Heart left ventricle (tissue), 16 donors: ENCODE measurements around the gene KCNN3. TPM values are rescaled to one million over a fixed set of nuclear protein-coding genes. Genes with fewer than 3 reads are reported as not detected.

Source experiments
- ATAC-seq, 4 donors: fragments of 200-7000 bp; cut with Tn5 transposase; one replicate each; pipeline ENCODE4 v1.9.1; 2020 to 2022; ENCODE audit warnings: moderate library complexity in 4 of 4, mild to moderate bottlenecking in 3 of 4, moderate number of reproducible peaks in 1 of 4
- DNase-seq, 5 donors: peaks; one replicate each; pipeline ENCODE4 v3.0.0-alpha.2; 2020
- H3K27ac ChIP-seq, 12 donors: fragments of 200-600 bp; sonication (generic) in 4 of 12; one replicate each; pipeline versions ENCODE4 v1.5.0 to v1.8.0; 2016 to 2022; ENCODE audit warnings: mild to moderate bottlenecking in 2 of 12
- H3K27me3 ChIP-seq, 9 donors: fragments of 200-600 bp; sonication (generic) in 2 of 9; one replicate each; pipeline versions ENCODE4 v1.5.1 to v1.8.0; 2016 to 2022; ENCODE audit warnings: mild to moderate bottlenecking in 3 of 9
- H3K36me3 ChIP-seq, 9 donors: fragments of 200-600 bp; sonication (generic) in 2 of 9; one replicate each; pipeline versions ENCODE4 v1.5.0 to v1.8.0; 2018 to 2022; ENCODE audit warnings: mild to moderate bottlenecking in 2 of 9
- H3K4me1 ChIP-seq, 12 donors: fragments of 200-600 bp; sonication (generic) in 4 of 12; one replicate each; pipeline versions ENCODE4 v1.5.0 to v1.8.0; 2016 to 2022; ENCODE audit warnings: mild to moderate bottlenecking in 3 of 12
- H3K4me3 ChIP-seq, 12 donors: fragments of 200-600 bp; sonication (generic) in 4 of 12; one replicate each; pipeline versions ENCODE4 v1.5.0 to v1.8.0; 2017 to 2022; ENCODE audit warnings: mild to moderate bottlenecking in 9 of 12, moderate library complexity in 4 of 12
- H3K9me3 ChIP-seq, 12 donors: fragments of 200-600 bp; sonication (generic) in 4 of 12; one replicate each; pipeline versions ENCODE4 v1.5.0 to v1.8.0; 2016 to 2022; ENCODE audit warnings: mild to moderate bottlenecking in 1 of 12
- POLR2A ChIP-seq, 2 donors: fragments of 450-650 bp; IDR thresholded peaks; one replicate each; pipeline ENCODE4 v1.6.1; 2017; ENCODE audit warnings: antibody characterized with exemption in 2 of 2, mild to moderate bottlenecking in 2 of 2, moderate library complexity in 2 of 2
- WGBS, 4 donors: extraction: QIAGEN DNeasy Blood & Tissue Kit in 2 of 4; methylation state at CpG; one replicate each; pipeline versions ENCODE4 v1.1.5 to v1.1.7; 2013 to 2018; 5-methylcytosine and 5-hydroxymethylcytosine counted together
- intact Hi-C, 10 donors: fragments of 100-400 bp; cut with DNase I; formaldehyde crosslinking; loops; one replicate each; pipeline versions ENCODE4 v1.11.1 to v1.14.2; 2022
- polyA plus RNA-seq, 2 donors: library from polyadenylated mRNA; stranded (reverse); fragments of 200-250 nt; gene quantifications; one replicate each; pipeline ENCODE4 v1.2.3, GENCODE V29; 2013
- total RNA-seq, 9 donors: library from RNA; depleted of rRNA in 2 of 9; stranded (reverse); fragments of >200 nt in 2 of 9; fragmentation: NEBNext Ultra II Directional in 3 of 9; extraction: Animal tissue kit (Norgen Biotek cat#: 25700) in 3 of 9; gene quantifications; one replicate each; pipeline versions ENCODE4 v1.1.0 to v1.2.4, GENCODE V29; 2016 to 2023
- TF ChIP-seq, protein P1 (sequence below), 12 donors: fragments of 200-600 bp; sonication (generic) in 4 of 12; IDR thresholded peaks; one replicate each; pipeline versions ENCODE4 v1.5.0 to v1.8.0; 2018 to 2022; ENCODE audit warnings: antibody characterized with exemption in 12 of 12, mild to moderate bottlenecking in 5 of 12
- donor health status: ischemic (EF 13 %, LVEDD 7.1; RV severe dilation, severe dysfunction).
- donor health status: healthy with polysubstance abuse.
- donor health status: DM: no; HTN: yes; CAD: no.
- donor health status: DM: no; HTN: no; CAD: no.
- donor health status: ischemic (EF 25% LVEDD 6.9; RV normal size, moderate dysfunction).
- donor health status: ischemic (EF 25% LVEDD 5.7; RV mildly dilated, moderate dysfunction).
- donor health status: healthy.
- donor health status: DM: yes; HTN: yes; CAD: no.
- donor health status: ischemic (EF 35%, LVEDD 5.7; RV mildly dilated, moderate dysfunction).
- donor health status: nonischemic (EF 11% LVEDD 7.7; RV severe dilation, severe dysfunction).
- donor health status: DM: yes; HTN: yes; CAD: no.
- donor health status: PGD.
- donor health status: ischemic (EF 29% LVEDD 5.4; RV normal size, mild dysfunction).
- donor health status: nonischemic (EF 23%, LVEDD 6.1; RV moderate dilation, normal function).

KCNN3 gene
- total and polyA plus RNA-seq, 11 donors: 0.42 to 4.6 (median 2.2) TPM

DNA sequence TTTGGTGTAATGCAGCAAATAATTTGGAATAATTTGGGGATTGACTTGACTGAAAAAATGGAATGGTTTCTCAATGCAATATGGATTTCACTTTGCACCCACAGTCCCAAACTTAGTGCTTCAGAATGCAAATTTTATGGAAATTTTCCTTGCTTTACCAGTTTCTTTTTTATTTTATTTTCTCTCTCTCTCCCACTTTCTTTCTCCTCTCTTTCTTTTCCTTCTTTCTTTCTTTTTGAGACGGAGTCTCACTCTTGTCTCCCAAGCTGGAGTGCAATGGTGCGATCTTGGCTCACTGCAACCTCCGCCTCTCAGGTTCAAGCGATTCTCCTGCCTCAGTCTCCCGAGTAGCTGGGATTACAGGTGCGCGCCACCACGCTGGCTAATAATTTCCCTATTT, 110.3 kb downstream of the KCNN3 start:
- TF ChIP-seq, protein P1, sequence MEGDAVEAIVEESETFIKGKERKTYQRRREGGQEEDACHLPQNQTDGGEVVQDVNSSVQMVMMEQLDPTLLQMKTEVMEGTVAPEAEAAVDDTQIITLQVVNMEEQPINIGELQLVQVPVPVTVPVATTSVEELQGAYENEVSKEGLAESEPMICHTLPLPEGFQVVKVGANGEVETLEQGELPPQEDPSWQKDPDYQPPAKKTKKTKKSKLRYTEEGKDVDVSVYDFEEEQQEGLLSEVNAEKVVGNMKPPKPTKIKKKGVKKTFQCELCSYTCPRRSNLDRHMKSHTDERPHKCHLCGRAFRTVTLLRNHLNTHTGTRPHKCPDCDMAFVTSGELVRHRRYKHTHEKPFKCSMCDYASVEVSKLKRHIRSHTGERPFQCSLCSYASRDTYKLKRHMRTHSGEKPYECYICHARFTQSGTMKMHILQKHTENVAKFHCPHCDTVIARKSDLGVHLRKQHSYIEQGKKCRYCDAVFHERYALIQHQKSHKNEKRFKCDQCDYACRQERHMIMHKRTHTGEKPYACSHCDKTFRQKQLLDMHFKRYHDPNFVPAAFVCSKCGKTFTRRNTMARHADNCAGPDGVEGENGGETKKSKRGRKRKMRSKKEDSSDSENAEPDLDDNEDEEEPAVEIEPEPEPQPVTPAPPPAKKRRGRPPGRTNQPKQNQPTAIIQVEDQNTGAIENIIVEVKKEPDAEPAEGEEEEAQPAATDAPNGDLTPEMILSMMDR (IDR thresholded peaks at IDR 0.05): no peak
- TF ChIP-seq POLR2A (IDR thresholded peaks at IDR 0.05): no peak
- intact Hi-C loops: loop anchor here in 8 of 10 donors (2.0 to 10.0 kb wide), 10 partner anchors 87 to 202 kb away; partner anchors contain the start of genes CHRNB2 (in 2 of the 8), KCNN3 (in 1 of the 8) and UBE2Q1 (in 1 of the 8)

DNA sequence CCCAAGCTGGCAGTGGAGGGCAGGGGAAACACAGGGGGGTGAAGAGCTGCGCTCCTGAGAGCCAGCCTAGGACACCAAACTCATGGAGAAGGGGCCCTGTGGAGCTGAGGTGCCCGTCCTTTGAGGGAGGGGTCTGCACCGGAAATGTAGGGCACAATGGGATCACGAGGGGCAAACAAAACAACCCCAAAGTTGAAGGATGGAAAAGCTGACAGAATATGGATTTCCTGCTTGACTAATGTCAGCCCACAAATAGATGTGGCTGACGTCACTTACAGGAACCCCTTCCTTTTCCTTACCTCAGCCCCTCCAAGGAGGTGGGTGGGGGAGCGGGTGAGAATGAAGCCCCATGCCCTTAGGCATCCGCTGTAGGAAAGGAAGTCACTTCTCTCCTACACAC, 110.9 kb downstream of the KCNN3 start:
- TF ChIP-seq, protein P1 (IDR thresholded peaks at IDR 0.05): no peak
- no peak for TF ChIP-seq POLR2A (IDR thresholded peaks at IDR 0.05)

More for the DNA sequence above, 110.3 kb downstream of the KCNN3 start:
- H3K27ac ChIP-seq: peak overlapping the region in 3 of 12 donors; percentile 20 to 57 (median 49)
- peaks cover 0 to 29% (median 17%) of the 10 kb centered on the region in 12 donors for H3K4me1 ChIP-seq
- no peak overlapping the region for H3K4me3 ChIP-seq
- H3K9me3 ChIP-seq: no peaks in the 10 kb centered on the region
- 95 to 97% (median 96%) methylated on average over 8 of the region's 8 CpGs for WGBS, 4 donors
- no peak for DNase-seq
- ATAC-seq: no peak
- H3K36me3 ChIP-seq: no peaks in the 10 kb centered on the region
- peaks cover 0 to 33% (median 0%) of the 10 kb centered on the region in 9 donors for H3K27me3 ChIP-seq

DNA sequence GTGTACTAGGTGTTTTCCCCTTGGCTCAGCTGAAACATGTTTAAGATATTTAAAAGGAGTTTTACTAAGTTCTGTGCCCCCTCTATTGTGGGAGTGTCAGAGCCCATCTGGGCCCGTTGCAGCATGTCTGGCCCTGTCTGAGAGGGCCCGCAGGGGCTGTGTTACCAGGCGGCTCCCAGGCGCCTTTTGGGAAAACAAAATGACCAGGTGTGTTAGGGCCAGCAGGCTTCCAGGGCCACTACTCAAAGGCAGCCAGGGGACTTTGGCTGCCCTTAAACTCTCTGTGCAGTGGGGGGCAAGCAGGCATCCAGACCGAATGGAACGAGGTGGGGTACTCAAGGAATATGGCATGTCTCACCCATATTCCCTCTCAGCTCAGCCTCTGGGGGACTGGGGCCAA, 111.7 kb downstream of the KCNN3 start:
- Histone ChIP-seq H3K4me1 (peaks cover 0 to 29% (median 17%) of the 10 kb centered on the region in 12 donors), H3K36me3 (no peaks in the 10 kb centered on the region), H3K27ac (no peak overlapping the region), H3K27me3 (peaks cover 0 to 27% (median 0%) of the 10 kb centered on the region in 9 donors), H3K4me3 (no peak overlapping the region), H3K9me3 (peaks cover 0 to 3% (median 0%) of the 10 kb centered on the region in 12 donors)
- TF ChIP-seq, protein P1 (IDR thresholded peaks at IDR 0.05): no peak
- TF ChIP-seq POLR2A (IDR thresholded peaks at IDR 0.05): no peak
- 87 to 98% (median 93%) methylated on average over 6 of the region's 6 CpGs for WGBS, 4 donors
- intact Hi-C loops: loop anchor here in 6 of 10 donors (5.0 to 10.0 kb wide), 6 partner anchors 86 to 201 kb away; partner anchors contain the start of genes CHRNB2 (in 1 of the 6), KCNN3 (in 1 of the 6) and UBE2Q1 (in 1 of the 6)
- ATAC-seq (no peak), DNase-seq (no peak)

More for the DNA sequence above, 110.9 kb downstream of the KCNN3 start:
- WGBS, 4 donors: 64 to 71% (median 68%) methylated on average over 7 of the region's 7 CpGs
- H3K27me3 ChIP-seq: peaks cover 0 to 32% (median 0%) of the 10 kb centered on the region in 9 donors
- H3K4me3 ChIP-seq: no peak overlapping the region
- peak overlapping the region in 4 of 12 donors; percentile 47 to 67 (median 60) for H3K27ac ChIP-seq
- ATAC-seq (peak in 2 of 4 donors; percentile 34 to 90), DNase-seq (peak in 2 of 5 donors; percentile 36 to 46)
- peaks cover 0 to 3% (median 0%) of the 10 kb centered on the region in 12 donors for H3K9me3 ChIP-seq
- H3K4me1 ChIP-seq: peaks cover 0 to 29% (median 17%) of the 10 kb centered on the region in 12 donors
- intact Hi-C loops: loop anchor here in 6 of 10 donors (5.0 to 10.0 kb wide), 6 partner anchors 87 to 202 kb away; partner anchors contain the start of genes CHRNB2 (in 1 of the 6), KCNN3 (in 1 of the 6) and UBE2Q1 (in 1 of the 6)
- no peaks in the 10 kb centered on the region for H3K36me3 ChIP-seq

DNA sequence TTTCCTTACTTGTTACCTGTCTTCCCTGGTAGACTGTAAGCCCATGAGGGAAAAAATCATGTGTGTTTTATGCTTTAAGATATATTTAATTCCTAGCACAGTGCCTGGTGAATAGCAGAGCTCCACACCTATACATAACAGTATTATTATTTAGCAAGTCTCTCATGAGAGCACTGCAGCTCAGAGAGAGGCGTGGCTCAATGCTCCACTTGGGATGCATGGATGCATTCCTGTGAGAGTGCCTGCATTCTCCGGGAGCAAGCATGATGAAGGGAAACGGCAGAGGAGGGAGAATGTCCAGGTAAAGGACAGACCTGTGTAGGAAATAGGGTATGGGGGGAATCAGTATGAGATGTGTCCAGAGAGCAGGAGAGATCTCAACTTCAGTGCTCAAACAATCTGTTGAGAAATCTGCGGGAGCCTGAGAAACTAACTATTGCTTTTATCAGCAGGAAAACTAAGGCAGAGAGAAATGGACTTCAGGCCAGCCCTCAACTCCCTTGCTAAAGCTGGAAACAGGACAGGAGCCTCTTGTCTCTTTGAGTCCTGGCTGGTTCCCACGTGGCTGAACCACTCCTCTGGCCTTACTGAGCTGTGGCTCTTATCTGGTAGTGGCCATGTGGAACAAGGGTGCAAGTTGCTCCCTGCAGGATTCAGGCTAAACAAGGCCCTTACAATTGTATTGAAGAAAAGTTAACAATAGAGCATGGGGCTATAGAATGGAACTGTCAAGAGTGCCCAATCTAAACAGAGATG, 113.1 kb downstream of the KCNN3 start:
- TF ChIP-seq, protein P1 (IDR thresholded peaks at IDR 0.05): no peak
- no peak for TF ChIP-seq POLR2A (IDR thresholded peaks at IDR 0.05)
- intact Hi-C loops: loop anchor here in 6 of 10 donors (5.0 to 10.0 kb wide), 6 partner anchors 85 to 200 kb away; partner anchors contain the start of genes CHRNB2 (in 1 of the 6), KCNN3 (in 1 of the 6) and UBE2Q1 (in 1 of the 6)
- no peak overlapping the region for H3K4me3 ChIP-seq
- peaks cover 0 to 3% (median 0%) of the 10 kb centered on the region in 12 donors for H3K9me3 ChIP-seq
- whole genome bisulfite sequencing, 4 donors: 56 to 79% (median 62%) methylated on average over 5 of the region's 5 CpGs
- H3K36me3 ChIP-seq: no peaks in the 10 kb centered on the region
- H3K4me1 ChIP-seq: peaks cover 0 to 29% (median 17%) of the 10 kb centered on the region in 12 donors
- peak in 3 of 4 donors; percentile 35 to 76 (median 52) for ATAC-seq
- H3K27ac ChIP-seq: no peak overlapping the region
- H3K27me3 ChIP-seq: peaks cover 0 to 25% (median 0%) of the 10 kb centered on the region in 9 donors
- DNase-seq: peak in 1 of 5 donors; percentile 55
